ENCODE results near the gene PAAF1. TPM values are rescaled to one million over a fixed set of nuclear protein-coding genes. Genes with fewer than 3 reads are reported as not detected.
A peak's percentile ranks its signal among the peaks of the same experiment; 100 is the strongest.

The PAAF1 gene
- polyA plus RNA-seq, 4 donors = 9.2 to 31.7 (median 13.6) TPM

GRCh38 chr11:73950869-73951710 is 74.3 kb downstream of the PAAF1 start, which contains the start of gene DNAJB13:
TSS of gene DNAJB13 (plus strand) at chr11:73951026. CDS start at chr11:73951070, 44 bp downstream.
- WGBS, 3 donors = 81 to 85% (median 83%) methylated on average over 12 of the region's 12 CpGs
- Histone ChIP-seq H3K36me3 (ENCODE audit: control insufficient read depth in 3 of 3, insufficient read depth in 2 of 3, low read depth in 1 of 3, low read length in 3 of 3) (no peaks in the 10 kb centered on the region), H3K4me1 (ENCODE audit: control insufficient read depth in 3 of 3, insufficient read depth in 2 of 3, low read depth in 1 of 3, low read length in 2 of 3) (no peaks in the 10 kb centered on the region), H3K27me3 (ENCODE audit: control insufficient read depth in 3 of 3, insufficient read depth in 3 of 3, low read length in 3 of 3) (peaks cover 0 to 2% (median 0%) of the 10 kb centered on the region in 3 donors), H3K4me3 (ENCODE audit: low read depth in 1 of 3, low read length in 3 of 3) (no peak within 1 kb of the TSS), H3K27ac (ENCODE audit: low read depth in 1 of 3, low read length in 2 of 3) (no peak within 1 kb of the TSS), H3K9me3 (ENCODE audit: control insufficient read depth in 2 of 2, insufficient read depth in 1 of 2, low read depth in 1 of 2, low read length in 1 of 2) (peaks cover 0 to 10% of the 10 kb centered on the region in 2 donors)
- no peak for FAIRE-seq
- peak; percentile 32 to 40 for DNase-seq

DNA sequence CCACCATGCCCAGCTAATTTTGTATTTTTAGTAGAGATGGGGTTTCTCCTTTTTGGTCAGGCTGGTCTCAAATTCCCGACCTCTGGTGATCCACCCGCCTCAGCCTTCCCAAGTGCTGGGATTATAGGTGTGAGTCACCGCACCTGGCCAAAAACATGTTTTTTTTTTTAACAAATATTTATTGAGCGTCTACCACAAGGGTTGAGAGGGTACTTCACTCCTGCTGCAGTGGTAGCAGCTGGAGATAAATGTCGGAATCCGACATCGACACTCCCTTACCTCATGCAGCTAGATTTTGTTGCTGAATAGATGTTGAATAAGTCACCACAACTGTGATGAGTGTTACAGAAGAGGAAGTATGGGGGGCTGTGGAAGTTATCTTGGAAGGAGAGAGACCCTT is 75.0 kb downstream of the PAAF1 start:
- no peak overlapping the region for H3K27ac ChIP-seq (ENCODE audit: low read depth in 1 of 3, low read length in 2 of 3)
- no peaks in the 10 kb centered on the region for H3K36me3 ChIP-seq (ENCODE audit: control insufficient read depth in 3 of 3, insufficient read depth in 2 of 3, low read depth in 1 of 3, low read length in 3 of 3)
- 87 to 92% (median 87%) methylated on average over 7 of the region's 7 CpGs for WGBS, 3 donors
- FAIRE-seq (no peak), DNase-seq (no peak)
- H3K27me3 ChIP-seq (ENCODE audit: control insufficient read depth in 3 of 3, insufficient read depth in 3 of 3, low read length in 3 of 3) = peaks cover 0 to 7% (median 0%) of the 10 kb centered on the region in 3 donors
- H3K4me1 ChIP-seq (ENCODE audit: control insufficient read depth in 3 of 3, insufficient read depth in 2 of 3, low read depth in 1 of 3, low read length in 2 of 3) = no peaks in the 10 kb centered on the region
- H3K4me3 ChIP-seq (ENCODE audit: low read depth in 1 of 3, low read length in 3 of 3) = no peak overlapping the region
- peaks cover 0 to 4% of the 10 kb centered on the region in 2 donors for H3K9me3 ChIP-seq (ENCODE audit: control insufficient read depth in 2 of 2, insufficient read depth in 1 of 2, low read depth in 1 of 2, low read length in 1 of 2)

DNA sequence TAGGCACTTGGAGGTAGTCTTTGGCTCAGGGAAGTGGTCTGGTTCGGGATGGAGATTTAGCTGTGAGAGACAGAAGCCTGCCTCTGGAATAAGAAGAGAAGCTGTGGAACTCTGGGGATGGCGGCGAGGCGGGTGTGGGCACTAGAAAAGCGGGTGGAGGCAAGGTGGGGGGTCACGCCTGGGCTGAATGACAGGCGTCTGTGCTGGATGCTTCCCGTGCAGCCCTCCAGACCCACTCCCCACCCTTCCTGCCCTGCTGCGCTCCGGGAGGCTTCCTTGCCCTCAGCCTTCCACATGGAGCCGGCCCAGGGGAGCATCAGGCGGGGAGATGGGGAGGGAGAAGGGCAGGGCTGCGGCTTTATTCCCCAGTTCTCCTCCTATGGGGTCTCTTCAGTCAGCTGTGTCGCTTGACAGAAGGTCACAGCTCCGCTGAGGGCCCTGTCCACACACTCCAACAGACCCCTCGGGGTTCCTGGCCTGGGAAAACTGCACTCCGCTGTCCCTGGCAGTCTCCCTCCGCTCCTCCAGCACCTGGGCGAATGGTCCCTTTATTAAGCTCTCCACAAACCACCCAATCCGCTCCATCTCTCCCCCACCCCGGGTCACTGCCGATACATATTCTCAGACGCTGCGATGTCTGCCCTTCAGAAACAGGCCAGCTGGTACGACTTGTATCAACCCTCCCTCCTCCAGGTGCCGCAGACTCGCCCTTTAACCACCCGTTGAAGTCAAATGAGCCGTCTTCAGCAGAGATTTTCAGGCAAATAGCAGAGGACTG is 80.3 kb downstream of the PAAF1 start:
- Histone ChIP-seq H3K36me3 (ENCODE audit: control insufficient read depth in 3 of 3, insufficient read depth in 2 of 3, low read depth in 1 of 3, low read length in 3 of 3) (no peaks in the 10 kb centered on the region), H3K27ac (ENCODE audit: low read depth in 1 of 3, low read length in 2 of 3) (no peak overlapping the region), H3K4me1 (ENCODE audit: control insufficient read depth in 3 of 3, insufficient read depth in 2 of 3, low read depth in 1 of 3, low read length in 2 of 3) (peaks cover 0 to 3% (median 0%) of the 10 kb centered on the region in 3 donors), H3K9me3 (ENCODE audit: control insufficient read depth in 2 of 2, insufficient read depth in 1 of 2, low read depth in 1 of 2, low read length in 1 of 2) (no peaks in the 10 kb centered on the region), H3K27me3 (ENCODE audit: control insufficient read depth in 3 of 3, insufficient read depth in 3 of 3, low read length in 3 of 3) (peaks cover 0 to 22% (median 0%) of the 10 kb centered on the region in 3 donors), H3K4me3 (ENCODE audit: low read depth in 1 of 3, low read length in 3 of 3) (no peak overlapping the region)
- DNase-seq (no peak), FAIRE-seq (no peak)
- WGBS, 3 donors = 45 to 59% (median 48%) methylated on average over 29 of the region's 29 CpGs

DNA sequence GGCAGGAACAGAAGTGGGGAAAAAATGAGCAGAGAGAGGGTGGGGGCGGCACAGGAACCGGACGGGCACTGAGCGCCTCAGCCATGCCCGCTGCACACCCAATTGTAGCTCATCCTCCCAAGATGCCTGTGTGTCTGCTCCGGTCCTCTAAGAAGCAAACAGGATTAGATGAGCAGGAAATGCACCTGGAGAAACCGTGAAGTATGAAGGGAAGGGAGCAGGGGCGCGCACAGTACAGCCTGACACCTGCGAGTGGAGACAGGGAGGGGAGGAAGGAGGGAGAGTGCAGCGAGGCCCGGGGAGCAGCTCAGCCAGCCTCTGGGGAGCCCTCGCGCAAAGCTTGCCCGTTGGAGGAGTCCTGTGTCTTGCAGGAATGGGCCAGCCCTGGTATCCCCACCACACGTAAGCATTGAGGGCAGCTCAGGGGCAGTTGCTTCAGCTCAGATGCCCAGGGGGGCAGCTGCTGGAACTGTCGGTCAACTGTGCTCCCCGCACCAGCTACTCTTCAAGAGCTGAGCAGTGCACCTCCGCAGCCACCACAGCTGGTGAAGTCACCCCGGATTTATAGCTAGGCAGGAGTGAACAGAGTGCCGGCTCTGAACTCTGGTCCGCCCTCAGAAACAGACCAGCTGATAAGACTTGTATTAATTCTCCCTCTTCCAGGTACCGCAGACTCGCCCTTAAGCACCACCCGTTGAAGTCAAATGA is 81.0 kb downstream of the PAAF1 start:
- peak overlapping the region in 1 of 3 donors; percentile 15 for H3K27ac ChIP-seq (ENCODE audit: low read depth in 1 of 3, low read length in 2 of 3)
- H3K4me1 ChIP-seq (ENCODE audit: control insufficient read depth in 3 of 3, insufficient read depth in 2 of 3, low read depth in 1 of 3, low read length in 2 of 3) = peaks cover 0 to 3% (median 0%) of the 10 kb centered on the region in 3 donors
- H3K9me3 ChIP-seq (ENCODE audit: control insufficient read depth in 2 of 2, insufficient read depth in 1 of 2, low read depth in 1 of 2, low read length in 1 of 2) = no peaks in the 10 kb centered on the region
- no peaks in the 10 kb centered on the region for H3K36me3 ChIP-seq (ENCODE audit: control insufficient read depth in 3 of 3, insufficient read depth in 2 of 3, low read depth in 1 of 3, low read length in 3 of 3)
- WGBS, 3 donors = 27 to 42% (median 34%) methylated on average over 25 of the region's 25 CpGs
- peak overlapping the region in 1 of 3 donors; percentile 7 for H3K4me3 ChIP-seq (ENCODE audit: low read depth in 1 of 3, low read length in 3 of 3)
- FAIRE-seq (no peak), DNase-seq (peak; percentile 83)
- H3K27me3 ChIP-seq (ENCODE audit: control insufficient read depth in 3 of 3, insufficient read depth in 3 of 3, low read length in 3 of 3) = peaks cover 0 to 22% (median 0%) of the 10 kb centered on the region in 3 donors

GRCh38 chr11:73958521-73959141 is 81.8 kb downstream of the PAAF1 start:
- no peak for FAIRE-seq
- 60 to 70% (median 61%) methylated on average over 18 of the region's 18 CpGs for WGBS, 3 donors

DNA sequence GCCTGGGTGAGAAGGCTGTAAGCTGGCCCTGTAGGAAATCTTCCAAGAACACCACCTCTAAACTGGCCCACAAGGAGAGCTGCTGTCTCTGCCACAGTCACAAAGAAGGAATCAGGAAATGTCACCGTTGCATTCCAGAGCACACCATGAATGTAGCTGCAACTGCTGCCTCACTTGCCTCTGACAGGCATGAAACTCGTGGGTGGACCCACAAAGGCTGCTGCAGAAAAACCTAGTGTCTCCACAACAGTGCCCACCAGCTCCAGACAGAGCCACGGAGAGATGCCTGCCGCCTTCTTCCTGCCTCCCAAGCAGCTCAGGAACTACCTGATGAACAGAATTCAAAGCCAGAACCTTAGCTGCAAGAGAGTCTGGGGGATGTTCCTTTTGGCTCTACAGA is 84.5 kb downstream of the PAAF1 start:
- 69 to 80% (median 75%) methylated on average over 4 of the region's 4 CpGs for WGBS, 3 donors
- Histone ChIP-seq H3K9me3 (ENCODE audit: control insufficient read depth in 2 of 2, insufficient read depth in 1 of 2, low read depth in 1 of 2, low read length in 1 of 2) (no peaks in the 10 kb centered on the region), H3K27ac (ENCODE audit: low read depth in 1 of 3, low read length in 2 of 3) (no peak overlapping the region), H3K4me1 (ENCODE audit: control insufficient read depth in 3 of 3, insufficient read depth in 2 of 3, low read depth in 1 of 3, low read length in 2 of 3) (peaks cover 0 to 3% (median 0%) of the 10 kb centered on the region in 3 donors), H3K36me3 (ENCODE audit: control insufficient read depth in 3 of 3, insufficient read depth in 2 of 3, low read depth in 1 of 3, low read length in 3 of 3) (no peaks in the 10 kb centered on the region), H3K27me3 (ENCODE audit: control insufficient read depth in 3 of 3, insufficient read depth in 3 of 3, low read length in 3 of 3) (peaks cover 0 to 18% (median 0%) of the 10 kb centered on the region in 3 donors), H3K4me3 (ENCODE audit: low read depth in 1 of 3, low read length in 3 of 3) (no peak overlapping the region)
- DNase-seq (no peak), FAIRE-seq (no peak)

More at GRCh38 chr11:73958521-73959141, 81.8 kb downstream of the PAAF1 start:
- Histone ChIP-seq H3K27me3 (ENCODE audit: control insufficient read depth in 3 of 3, insufficient read depth in 3 of 3, low read length in 3 of 3) (peaks cover 0 to 22% (median 0%) of the 10 kb centered on the region in 3 donors), H3K9me3 (ENCODE audit: control insufficient read depth in 2 of 2, insufficient read depth in 1 of 2, low read depth in 1 of 2, low read length in 1 of 2) (no peaks in the 10 kb centered on the region), H3K4me3 (ENCODE audit: low read depth in 1 of 3, low read length in 3 of 3) (no peak overlapping the region), H3K4me1 (ENCODE audit: control insufficient read depth in 3 of 3, insufficient read depth in 2 of 3, low read depth in 1 of 3, low read length in 2 of 3) (peaks cover 0 to 3% (median 0%) of the 10 kb centered on the region in 3 donors), H3K36me3 (ENCODE audit: control insufficient read depth in 3 of 3, insufficient read depth in 2 of 3, low read depth in 1 of 3, low read length in 3 of 3) (no peaks in the 10 kb centered on the region), H3K27ac (ENCODE audit: low read depth in 1 of 3, low read length in 2 of 3) (no peak overlapping the region)
- DNase-seq = no peak

DNA sequence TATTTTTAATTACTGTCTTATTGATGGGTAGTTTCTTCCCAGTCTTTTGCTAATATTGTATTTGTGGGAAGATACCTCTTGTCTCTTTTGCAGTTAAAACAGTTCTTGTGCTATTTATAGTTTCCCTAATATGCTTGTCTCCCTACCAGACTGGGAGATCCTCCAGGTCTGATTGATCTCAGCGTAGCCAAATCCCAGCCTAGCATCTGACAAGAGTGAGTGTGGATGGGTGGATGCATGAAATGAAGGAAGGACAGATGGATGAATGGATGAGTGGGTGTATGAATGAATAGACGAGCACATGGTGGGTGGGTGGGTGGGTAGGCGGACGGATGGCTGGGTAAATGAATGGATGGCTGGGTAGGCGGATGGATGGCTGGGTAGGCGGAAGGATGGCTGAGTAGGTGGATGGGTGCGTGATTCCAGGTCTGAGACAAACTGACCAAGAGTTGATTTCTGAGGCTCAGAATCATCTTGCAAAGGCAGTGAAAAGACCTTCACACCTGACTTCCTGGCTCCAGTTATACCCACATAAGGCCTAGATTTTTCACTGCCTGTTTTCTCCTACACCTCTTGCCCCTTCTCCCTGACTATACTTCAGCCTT is 85.4 kb downstream of the PAAF1 start:
- no peaks in the 10 kb centered on the region for H3K9me3 ChIP-seq (ENCODE audit: control insufficient read depth in 2 of 2, insufficient read depth in 1 of 2, low read depth in 1 of 2, low read length in 1 of 2)
- peaks cover 0 to 12% (median 0%) of the 10 kb centered on the region in 3 donors for H3K27me3 ChIP-seq (ENCODE audit: control insufficient read depth in 3 of 3, insufficient read depth in 3 of 3, low read length in 3 of 3)
- H3K4me3 ChIP-seq (ENCODE audit: low read depth in 1 of 3, low read length in 3 of 3) = no peak overlapping the region
- H3K4me1 ChIP-seq (ENCODE audit: control insufficient read depth in 3 of 3, insufficient read depth in 2 of 3, low read depth in 1 of 3, low read length in 2 of 3) = peaks cover 0 to 3% (median 0%) of the 10 kb centered on the region in 3 donors
- WGBS, 3 donors = 77 to 86% (median 83%) methylated on average over 7 of the region's 7 CpGs
- no peak for DNase-seq
- H3K27ac ChIP-seq (ENCODE audit: low read depth in 1 of 3, low read length in 2 of 3) = no peak overlapping the region
- no peak for FAIRE-seq
- H3K36me3 ChIP-seq (ENCODE audit: control insufficient read depth in 3 of 3, insufficient read depth in 2 of 3, low read depth in 1 of 3, low read length in 3 of 3) = no peaks in the 10 kb centered on the region

All from small intestine (tissue), 7 donors.